Ishikawa (cell line): ENCODE results near the gene TMEFF1.
A peak's percentile ranks its signal among the peaks of the same experiment; 100 is the strongest.

ENCODE experiments used
- CEBPB ChIP-seq: IDR thresholded peaks from 2 replicates; pipeline ENCODE4 v1.6.1; 2012
- CREB1 ChIP-seq: IDR thresholded peaks from 2 replicates; pipeline ENCODE4 v1.6.1; 2012; ENCODE audit warnings: low read depth
- EGR1 ChIP-seq: IDR thresholded peaks from 2 replicates; pipeline ENCODE4 v1.6.1; 2012
- EP300 ChIP-seq: IDR thresholded peaks from 2 replicates; pipeline ENCODE4 v1.6.1; 2012; ENCODE audit warnings: borderline replicate concordance
- FOXM1 ChIP-seq: IDR thresholded peaks from 2 replicates; pipeline ENCODE4 v1.6.1; 2012; ENCODE audit warnings: low read depth, borderline replicate concordance
- NFIC ChIP-seq: IDR thresholded peaks from 2 replicates; pipeline ENCODE4 v1.6.1; 2012
- RAD21 ChIP-seq: IDR thresholded peaks from 2 replicates; pipeline ENCODE4 v1.6.1; 2012; ENCODE audit warnings: low read depth
- TAF1 ChIP-seq: IDR thresholded peaks from 2 replicates; pipeline ENCODE4 v1.6.1; 2012; ENCODE audit warnings: low read depth, mild to moderate bottlenecking
- TCF12 ChIP-seq: IDR thresholded peaks from 2 replicates; pipeline ENCODE4 v1.6.1; 2012; ENCODE audit warnings: low read depth
- TEAD4 ChIP-seq: IDR thresholded peaks from 2 replicates; pipeline ENCODE4 v1.6.1; 2012
- YY1 ChIP-seq: IDR thresholded peaks from 2 replicates; pipeline ENCODE4 v1.6.1; 2012; ENCODE audit warnings: low read depth
- ZBTB7A ChIP-seq: IDR thresholded peaks from 2 replicates; pipeline ENCODE4 v1.6.1; 2012; ENCODE audit warnings: low read depth
- TF ChIP-seq, protein P1 (sequence below): IDR thresholded peaks from 2 replicates; pipeline ENCODE4 v1.6.1; 2012
- TF ChIP-seq, protein P2 (sequence below): IDR thresholded peaks from 2 replicates; pipeline ENCODE4 v1.6.1; 2012; ENCODE audit warnings: low read depth, mild to moderate bottlenecking
- TF ChIP-seq, protein P3 (sequence below): IDR thresholded peaks from 2 replicates; pipeline ENCODE4 v1.6.1; 2012

Gene TMEFF1

DNA sequence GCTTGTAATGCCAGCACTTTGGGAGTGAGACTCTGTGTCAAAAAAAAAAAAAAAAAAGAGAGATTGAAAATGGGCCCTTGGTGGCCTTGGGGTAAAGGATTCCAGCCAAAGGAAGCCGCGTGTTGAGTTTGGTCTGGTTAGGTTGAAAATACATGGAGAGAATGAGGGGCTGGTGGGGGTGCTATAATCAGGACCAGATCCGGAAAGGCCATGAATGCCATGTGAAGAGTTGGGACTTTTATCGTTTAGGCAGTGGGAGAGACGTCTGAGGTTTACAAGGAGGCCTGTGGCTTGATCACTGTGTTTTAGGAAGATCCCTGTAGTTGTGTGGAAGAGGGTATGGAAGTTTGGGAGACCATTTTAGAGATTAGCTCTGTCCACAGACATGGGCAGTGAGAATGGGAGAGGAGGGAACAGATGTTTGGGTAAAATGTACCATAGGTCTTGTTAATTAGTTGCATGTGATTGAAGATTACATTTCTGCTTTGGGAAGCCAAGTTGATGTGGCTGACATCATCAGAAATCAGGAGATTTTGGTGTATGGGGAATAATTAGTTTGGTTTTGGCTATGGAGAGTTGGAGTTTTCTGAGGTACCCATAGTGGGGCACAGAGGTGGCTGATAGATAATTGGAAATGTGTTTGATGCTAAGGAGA, 42.5 kb upstream of the TMEFF1 start:
- no peak for TF ChIP-seq ZBTB7A
- TF ChIP-seq NFIC: no peak
- no peak for TF ChIP-seq TAF1

DNA sequence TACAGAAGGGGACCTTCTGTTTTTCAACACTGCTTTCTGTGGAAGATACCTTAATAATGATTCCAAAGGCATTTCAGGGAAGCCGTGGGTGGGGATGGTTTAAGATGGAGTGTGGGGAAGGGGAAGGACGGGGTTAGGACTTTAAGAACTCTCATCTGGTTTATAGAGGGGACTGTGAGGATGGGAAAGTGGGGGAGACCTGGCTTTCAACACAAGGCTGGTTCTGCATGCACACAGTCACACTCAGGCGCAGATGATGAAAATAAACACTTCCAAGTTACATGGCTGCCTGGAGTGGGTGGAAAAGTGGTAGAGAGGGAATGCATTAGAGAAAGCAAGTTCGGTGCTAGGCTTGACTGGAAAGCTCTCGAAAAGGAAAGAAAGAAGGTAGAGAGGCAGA, 41.1 kb upstream of the TMEFF1 start:
- TF ChIP-seq FOXM1: no peak
- no peak for TF ChIP-seq EP300
- TF ChIP-seq NFIC: no peak
- TF ChIP-seq TAF1: no peak
- no peak for TF ChIP-seq ZBTB7A
- no peak for TF ChIP-seq TCF12
- TF ChIP-seq, protein P1, sequence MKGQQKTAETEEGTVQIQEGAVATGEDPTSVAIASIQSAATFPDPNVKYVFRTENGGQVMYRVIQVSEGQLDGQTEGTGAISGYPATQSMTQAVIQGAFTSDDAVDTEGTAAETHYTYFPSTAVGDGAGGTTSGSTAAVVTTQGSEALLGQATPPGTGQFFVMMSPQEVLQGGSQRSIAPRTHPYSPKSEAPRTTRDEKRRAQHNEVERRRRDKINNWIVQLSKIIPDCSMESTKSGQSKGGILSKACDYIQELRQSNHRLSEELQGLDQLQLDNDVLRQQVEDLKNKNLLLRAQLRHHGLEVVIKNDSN: no peak
- TF ChIP-seq YY1: no peak
- TF ChIP-seq TEAD4: no peak
- TF ChIP-seq RAD21: no peak
- TF ChIP-seq CREB1: no peak
- TF ChIP-seq, protein P2, sequence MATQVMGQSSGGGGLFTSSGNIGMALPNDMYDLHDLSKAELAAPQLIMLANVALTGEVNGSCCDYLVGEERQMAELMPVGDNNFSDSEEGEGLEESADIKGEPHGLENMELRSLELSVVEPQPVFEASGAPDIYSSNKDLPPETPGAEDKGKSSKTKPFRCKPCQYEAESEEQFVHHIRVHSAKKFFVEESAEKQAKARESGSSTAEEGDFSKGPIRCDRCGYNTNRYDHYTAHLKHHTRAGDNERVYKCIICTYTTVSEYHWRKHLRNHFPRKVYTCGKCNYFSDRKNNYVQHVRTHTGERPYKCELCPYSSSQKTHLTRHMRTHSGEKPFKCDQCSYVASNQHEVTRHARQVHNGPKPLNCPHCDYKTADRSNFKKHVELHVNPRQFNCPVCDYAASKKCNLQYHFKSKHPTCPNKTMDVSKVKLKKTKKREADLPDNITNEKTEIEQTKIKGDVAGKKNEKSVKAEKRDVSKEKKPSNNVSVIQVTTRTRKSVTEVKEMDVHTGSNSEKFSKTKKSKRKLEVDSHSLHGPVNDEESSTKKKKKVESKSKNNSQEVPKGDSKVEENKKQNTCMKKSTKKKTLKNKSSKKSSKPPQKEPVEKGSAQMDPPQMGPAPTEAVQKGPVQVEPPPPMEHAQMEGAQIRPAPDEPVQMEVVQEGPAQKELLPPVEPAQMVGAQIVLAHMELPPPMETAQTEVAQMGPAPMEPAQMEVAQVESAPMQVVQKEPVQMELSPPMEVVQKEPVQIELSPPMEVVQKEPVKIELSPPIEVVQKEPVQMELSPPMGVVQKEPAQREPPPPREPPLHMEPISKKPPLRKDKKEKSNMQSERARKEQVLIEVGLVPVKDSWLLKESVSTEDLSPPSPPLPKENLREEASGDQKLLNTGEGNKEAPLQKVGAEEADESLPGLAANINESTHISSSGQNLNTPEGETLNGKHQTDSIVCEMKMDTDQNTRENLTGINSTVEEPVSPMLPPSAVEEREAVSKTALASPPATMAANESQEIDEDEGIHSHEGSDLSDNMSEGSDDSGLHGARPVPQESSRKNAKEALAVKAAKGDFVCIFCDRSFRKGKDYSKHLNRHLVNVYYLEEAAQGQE: no peak
- no peak for TF ChIP-seq EGR1
- TF ChIP-seq CEBPB: no peak
- TF ChIP-seq, protein P3, sequence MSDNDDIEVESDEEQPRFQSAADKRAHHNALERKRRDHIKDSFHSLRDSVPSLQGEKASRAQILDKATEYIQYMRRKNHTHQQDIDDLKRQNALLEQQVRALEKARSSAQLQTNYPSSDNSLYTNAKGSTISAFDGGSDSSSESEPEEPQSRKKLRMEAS: no peak

DNA sequence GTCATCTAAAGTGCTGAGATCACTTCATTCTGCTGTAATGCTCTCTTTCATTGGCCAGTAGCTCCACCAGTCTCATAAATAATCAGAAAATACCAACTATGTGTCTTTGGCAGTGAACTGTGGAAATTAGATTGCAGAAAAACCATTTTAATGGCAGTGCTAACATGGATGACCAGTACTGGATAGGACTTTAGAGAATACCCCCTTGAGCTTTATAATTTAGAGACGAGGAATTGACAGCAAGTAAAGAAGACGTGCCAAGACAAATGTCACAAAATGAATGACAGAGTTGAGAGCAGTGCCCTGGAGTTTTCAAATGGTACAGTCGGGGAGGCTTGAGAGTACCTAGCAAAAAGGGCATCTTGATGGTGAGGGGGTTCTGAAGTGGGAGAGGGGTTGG, 40.2 kb upstream of the TMEFF1 start:
- TF ChIP-seq TAF1: no peak
- no peak for TF ChIP-seq CEBPB
- no peak for TF ChIP-seq CREB1
- TF ChIP-seq NFIC: no peak
- no peak for TF ChIP-seq EGR1
- TF ChIP-seq, protein P3: no peak

DNA sequence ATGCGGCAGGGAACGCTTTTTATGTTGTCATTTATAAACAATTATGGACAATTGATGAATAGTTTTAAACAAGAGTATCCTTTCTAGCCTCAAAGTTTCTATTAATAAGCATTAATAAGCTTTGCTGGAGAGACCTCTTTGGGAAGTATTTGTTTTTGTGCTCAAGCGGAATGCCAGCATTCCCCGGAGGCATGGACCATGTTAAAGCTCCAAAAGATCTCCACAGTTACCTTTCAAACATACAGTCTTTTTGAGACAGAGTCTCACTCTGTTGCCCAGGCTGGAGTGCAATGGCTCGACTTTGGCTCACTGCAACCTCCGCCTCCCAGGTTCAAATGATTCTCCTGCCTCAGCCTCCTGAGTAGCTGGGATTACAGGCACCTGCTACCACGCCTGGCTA, 36.4 kb upstream of the TMEFF1 start:
- TF ChIP-seq, protein P3: no peak
- TF ChIP-seq TCF12 (no peak), TEAD4 (no peak), CEBPB (no peak), EP300 (no peak), RAD21 (no peak), NFIC (no peak)
- TF ChIP-seq, protein P2: no peak

DNA sequence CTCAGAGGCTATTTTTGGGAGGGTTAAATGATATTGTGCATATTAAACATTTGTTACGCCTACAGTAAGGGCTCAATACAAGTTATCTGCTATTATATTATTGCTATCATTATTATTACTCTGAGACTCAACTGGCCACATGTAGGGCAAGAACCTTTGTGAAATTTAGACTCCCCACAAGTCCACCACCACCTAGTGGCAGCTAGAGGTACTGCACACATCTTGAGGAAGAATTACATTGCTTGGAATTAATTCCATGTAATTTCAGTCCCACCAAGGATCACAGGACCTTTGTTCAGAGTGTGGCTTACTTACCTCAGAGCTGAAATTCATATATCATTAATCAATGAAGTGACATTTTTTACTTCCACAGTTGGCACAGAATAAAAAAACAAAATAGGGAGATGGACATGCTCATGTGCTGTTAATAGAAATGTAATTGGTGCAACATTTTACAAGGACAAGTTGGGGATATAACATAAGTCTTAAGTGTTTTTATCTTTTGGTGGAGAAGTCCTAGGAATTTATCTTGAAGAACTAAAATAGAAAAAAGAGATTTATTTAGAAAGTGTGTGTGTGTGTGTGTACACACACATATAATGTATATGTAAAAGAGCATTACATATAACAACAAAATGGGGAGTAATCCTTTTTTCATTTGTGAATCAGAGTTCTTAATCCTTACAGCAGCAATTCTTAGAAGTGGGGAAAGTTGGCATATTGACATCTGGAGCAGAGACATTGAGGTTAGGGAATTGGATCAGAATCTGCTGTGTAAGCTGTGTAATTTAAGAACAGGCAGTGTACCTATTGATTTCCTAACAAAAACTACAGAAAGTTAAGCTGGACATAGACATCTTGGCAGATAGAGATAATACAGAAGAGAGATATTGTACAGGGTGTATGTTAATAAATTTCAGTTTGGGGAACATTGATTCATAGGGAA, 34.8 kb upstream of the TMEFF1 start:
- TF ChIP-seq RAD21 (peak; percentile 71), CEBPB (no peak), TCF12 (no peak)

DNA sequence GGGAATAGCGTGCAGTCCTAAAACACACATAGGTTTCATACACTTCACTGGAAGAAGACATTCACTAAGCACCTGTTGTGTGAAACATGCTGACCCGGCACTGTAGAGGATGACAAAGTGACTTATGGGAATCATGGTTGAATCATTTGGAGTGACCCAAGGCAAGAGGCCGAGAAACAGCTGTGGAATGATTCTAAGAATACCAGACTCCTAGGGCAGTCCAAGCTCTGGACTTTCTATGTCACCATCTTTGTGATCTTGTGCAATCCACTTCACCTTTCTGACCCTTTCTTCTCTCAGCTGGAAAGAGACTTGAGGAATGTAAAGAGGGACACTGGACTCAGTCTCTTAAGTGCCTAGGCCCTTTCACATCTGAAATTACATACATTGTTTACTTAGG, 32.9 kb upstream of the TMEFF1 start:
- TF ChIP-seq CEBPB: peak; percentile 42; the same call in 1 of the 2 replicates
- no peak for TF ChIP-seq TAF1

DNA sequence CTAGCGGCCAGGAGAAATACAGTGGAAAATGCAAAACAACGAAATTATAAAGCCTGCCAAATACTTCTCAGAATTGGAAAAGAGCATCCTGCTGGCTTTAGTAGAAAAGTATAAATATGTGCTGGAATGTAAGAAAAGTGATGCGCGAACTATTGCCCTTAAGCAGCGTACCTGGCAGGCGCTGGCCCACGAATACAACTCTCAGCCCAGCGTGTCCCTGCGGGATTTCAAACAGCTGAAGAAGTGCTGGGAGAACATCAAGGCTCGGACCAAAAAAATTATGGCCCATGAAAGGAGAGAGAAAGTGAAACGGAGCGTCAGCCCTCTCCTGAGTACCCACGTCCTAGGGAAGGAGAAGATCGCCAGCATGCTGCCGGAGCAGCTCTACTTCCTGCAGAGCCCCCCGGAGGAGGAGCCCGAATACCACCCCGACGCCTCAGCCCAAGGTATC, 31.0 kb upstream of the TMEFF1 start:
- TF ChIP-seq, protein P3: no peak
- TF ChIP-seq, protein P1: no peak
- no peak for TF ChIP-seq TEAD4
- no peak for TF ChIP-seq CEBPB
- TF ChIP-seq CREB1: no peak
- TF ChIP-seq TAF1: no peak
- TF ChIP-seq ZBTB7A: no peak
- TF ChIP-seq TCF12: no peak
- TF ChIP-seq NFIC: no peak
- no peak for TF ChIP-seq EGR1
- no peak for TF ChIP-seq RAD21
- TF ChIP-seq, protein P2: no peak
- TF ChIP-seq EP300: no peak
- no peak for TF ChIP-seq FOXM1
- no peak for TF ChIP-seq YY1
